HG02981 (cell line): Measurements from ENCODE around the gene TMEM132C.

Experiments used
- ATAC-seq: cut with Tn5 transposase; IDR thresholded peaks from one replicate; pipeline ENCODE4 v1.9.1; 2021; ENCODE audit warnings: mild to moderate bottlenecking, moderate library complexity; ENCODE audit not compliant: unreplicated experiment

The TMEM132C gene

DNA sequence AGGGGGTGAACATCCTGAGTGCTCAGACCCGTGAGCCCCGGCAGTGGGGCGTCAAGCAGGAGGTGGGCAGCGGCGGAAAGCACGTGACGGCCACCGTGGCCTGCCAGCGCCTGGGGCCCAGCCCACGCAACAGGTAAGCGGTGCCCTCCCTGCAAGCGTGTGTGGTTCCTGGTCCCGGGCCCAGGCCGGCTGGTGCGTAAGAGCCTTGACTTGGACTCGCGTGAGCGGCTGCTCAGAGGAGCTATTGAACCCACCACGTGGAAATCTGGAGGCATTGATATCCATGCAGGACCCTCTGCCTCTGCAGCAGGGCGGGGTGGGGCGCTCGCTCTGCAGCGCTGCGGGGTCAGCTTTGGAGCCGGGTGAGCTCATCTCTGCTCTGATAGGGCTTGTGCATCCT, 277.0 kb downstream of the TMEM132C start:
- no peak for ATAC-seq

GRCh38 chr12:128548949-128549348, 282.0 kb downstream of the TMEM132C start:
- ATAC-seq = no peak

- no peak for ATAC-seq
Observed at GRCh38 chr12:128549601-128550218, 282.7 kb downstream of the TMEM132C start.

DNA sequence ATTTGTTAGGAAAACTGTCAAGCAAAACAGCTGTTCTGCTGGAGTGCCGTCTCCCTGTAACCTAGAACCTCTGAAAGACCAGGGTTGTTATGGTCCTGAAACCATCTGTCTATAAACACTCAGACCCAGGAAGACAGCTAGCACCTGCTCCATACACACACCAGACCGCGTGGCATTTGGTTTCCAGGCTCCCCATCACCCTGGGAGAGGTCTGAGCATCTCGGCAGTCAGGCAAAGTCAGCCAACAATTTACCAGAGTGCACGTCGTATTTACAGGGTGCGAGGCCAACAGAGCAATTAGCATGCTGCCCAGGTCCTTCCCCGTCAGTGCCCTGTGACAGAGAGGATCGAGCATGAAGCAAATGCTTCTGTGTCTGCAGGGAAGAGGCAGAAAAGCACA, 284.3 kb downstream of the TMEM132C start:
- ATAC-seq = no peak

DNA sequence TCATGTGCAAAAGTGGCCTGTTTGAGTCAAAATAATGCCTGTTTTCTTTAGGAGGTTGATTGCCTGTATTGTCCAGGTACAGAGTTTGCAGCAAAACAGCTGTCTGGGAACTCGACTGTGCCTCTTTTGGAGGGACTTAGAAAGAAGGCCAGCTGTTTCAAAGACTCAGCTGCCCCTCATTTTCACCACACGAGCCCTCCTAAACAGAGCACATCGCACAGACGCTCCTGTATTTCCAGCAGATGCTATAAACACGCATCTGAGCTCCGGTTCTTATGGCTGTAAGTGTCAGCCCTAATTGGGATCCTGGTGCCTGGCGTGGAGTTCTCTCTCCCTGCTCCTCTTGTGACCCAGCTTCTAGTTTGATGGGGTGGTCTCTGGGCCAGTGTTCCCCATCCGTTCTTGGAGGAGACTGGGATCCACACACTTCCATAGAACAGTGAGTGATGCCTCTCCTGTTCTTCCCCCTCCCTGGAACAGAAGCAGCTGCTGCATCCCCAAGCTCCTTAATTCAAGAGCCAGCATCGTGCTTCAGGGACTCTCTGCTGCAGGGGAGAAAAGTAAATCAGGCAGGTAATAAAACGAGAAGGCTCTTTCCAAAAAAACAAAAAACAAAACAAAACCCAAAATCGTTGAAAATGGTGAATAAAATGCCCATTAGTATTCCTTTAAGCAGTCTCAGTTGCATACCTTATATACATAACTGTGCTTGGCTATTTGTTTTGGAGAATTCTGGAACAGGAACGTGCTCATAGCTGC, 287.8 kb downstream of the TMEM132C start:
- no peak for ATAC-seq

DNA sequence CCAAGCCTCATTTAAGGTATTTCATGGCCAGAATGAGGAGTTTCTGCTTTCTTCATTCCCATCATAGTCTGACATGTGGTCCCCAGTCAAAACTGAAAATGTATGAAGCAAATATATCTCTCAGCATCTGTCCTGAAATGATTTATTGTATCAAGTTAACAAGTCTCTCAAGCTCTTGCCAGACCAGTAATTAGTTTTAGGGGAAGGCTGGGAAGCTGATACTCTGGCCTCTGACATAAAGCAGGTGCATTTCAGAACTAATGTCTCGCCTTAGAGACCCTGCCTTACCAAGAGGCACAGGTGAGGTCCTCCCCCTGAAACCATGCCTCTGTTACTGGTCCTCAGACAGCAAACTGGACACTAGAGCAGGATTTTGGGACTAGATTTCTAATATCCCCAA, 290.3 kb downstream of the TMEM132C start:
- ATAC-seq = no peak

DNA sequence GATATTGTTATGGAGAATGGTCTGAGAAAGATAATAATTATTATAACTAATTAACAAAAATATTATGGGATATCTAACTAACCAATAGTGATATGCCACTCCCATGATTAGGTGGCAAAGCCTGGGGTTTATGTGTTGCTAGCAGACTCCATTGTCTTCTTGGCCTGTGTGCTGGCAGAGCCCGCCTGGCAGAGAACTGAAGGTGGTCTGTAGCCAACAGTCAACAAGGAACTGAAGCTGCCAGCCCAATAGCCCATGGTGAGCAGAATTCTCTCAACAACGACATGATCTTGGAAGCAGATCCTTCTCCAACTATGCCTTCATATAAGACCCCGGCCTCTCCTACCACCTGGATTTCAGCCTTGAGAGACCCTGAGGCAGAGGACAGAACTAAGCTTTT, 298.0 kb downstream of the TMEM132C start:
- ATAC-seq = no peak

DNA sequence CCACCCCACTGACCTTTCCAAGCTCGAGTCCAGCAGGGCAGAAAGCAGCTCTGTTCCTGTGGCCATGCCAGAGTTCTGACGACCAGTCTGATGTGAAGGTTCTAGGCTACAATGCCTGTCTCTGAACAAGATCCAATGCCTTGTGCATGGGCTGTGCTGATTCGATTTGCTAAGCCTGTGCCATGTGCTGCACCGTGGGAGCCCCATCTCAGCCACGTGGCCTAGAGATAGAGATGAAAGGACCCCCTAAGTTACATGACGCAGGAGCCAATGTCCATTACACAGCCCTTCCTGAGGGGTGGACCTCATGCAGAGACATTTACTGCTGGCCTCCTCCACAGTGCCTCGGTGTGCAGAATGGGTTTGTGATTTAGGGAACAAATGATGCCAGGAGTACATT, 300.8 kb downstream of the TMEM132C start:
- no peak for ATAC-seq

DNA sequence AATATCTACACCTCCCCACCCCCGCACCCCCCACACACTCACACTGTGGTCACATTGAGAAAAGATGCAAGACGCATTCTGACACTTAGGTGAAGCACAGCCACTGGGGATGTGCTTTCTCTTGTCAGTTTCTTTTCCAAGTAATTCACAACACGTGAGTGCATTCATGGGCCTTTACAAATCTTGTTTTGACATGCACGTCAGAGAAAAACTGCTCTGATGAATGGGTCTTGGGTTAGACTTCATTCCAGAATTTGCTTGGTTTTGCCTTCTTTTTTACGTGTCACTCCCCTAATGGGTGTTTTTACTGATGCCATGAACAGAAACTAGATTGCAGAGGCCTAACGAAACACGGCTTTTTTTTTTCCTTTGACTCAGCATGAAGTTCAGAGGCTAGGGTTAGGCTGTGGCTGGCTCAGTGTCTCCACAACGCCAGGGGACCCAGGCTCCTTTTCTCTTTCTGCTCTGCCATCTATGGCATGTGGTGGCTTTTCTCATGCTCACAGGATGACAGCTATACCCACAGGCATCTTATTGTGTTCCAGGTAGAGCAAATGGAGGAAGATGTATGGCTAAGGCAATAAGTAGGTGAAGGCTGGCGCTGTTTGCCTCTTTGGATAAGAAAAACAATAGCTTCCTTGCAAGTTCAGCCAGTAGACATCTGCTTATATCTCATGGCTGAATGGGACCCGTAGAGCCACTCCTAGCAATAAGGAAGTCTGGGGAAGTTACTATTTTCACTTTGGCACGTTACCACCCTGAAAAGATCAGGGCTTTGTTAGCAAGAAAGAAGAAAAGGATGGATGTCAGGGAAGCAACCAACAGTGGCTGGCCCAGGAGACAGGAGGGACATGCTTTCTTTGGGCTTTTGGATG, 303.5 kb downstream of the TMEM132C start:
- no peak for ATAC-seq

GRCh38 chr12:128571906-128572810, 305.2 kb downstream of the TMEM132C start:
- ATAC-seq = no peak

DNA sequence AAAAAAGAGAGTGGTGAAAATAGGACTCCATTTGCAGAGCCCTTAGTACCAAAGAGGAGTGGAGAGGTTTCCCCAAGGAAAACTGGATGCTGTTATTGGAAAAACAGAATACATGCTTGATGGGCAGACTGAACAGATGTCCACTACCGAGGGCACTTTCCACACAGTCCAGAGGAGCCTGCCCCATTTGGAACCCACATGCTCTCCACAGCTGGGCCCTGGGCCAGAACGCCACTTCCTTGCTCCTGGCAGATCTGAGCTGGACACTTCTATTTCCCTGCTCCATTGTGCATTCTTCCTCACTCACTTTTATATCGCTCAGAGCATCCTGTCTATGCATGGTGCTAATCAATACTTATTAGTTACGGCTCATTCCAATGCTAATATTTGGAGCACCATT, 306.9 kb downstream of the TMEM132C start:
- no peak for ATAC-seq

- no peak for ATAC-seq
Observed at GRCh38 chr12:128578045-128578444, 311.1 kb downstream of the TMEM132C start.

GRCh38 chr12:128581321-128581761, 314.4 kb downstream of the TMEM132C start:
- ATAC-seq = no peak

DNA sequence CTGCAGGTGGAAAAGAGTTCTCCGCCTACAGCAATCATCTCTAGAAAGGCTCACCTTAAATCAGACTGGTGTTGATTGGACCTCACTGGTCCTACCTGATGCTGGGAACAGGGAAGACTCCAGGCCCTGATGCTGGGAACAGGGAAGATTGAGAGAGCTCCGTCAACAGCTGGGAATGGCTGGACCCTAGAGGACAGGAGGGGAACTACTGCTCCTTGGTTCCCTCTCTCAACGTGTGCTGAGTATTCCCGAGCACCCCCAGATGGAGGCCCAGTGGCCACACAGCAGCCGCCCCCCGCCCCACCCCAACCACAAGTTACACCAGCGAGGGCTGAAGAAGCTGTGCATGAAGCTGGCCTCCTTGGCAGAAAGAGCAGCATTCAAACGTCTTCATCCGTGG, 316.5 kb downstream of the TMEM132C start:
- ATAC-seq = no peak

DNA sequence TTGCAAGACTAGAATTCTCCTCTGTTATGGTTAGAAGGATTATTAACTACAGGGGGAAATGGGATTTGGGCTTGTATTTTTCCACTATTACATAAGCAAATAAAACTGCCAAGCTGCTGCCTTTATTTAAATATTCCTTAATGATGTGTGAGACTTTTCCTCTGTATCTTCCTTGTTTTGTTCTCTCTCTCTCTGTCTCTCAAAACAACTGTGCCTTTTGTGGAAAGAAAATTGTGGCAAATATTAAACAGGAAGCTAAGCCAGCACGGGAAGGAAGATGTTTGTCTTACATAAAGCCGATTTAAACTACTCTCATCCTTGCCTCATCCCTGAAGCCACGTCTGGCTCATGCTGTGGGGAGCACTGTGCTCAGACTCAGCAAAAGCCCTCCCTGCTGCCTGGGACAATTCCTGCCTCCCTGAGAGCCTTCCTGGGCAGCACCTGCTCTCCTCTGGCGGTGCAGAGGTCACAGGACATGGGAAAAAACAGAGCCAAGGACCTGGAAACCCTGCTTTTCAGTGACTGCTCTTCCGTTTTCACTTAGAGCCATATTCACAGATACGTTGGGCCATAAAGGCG, 319.6 kb downstream of the TMEM132C start:
- no peak for ATAC-seq

GRCh38 chr12:128587918-128588317, 320.9 kb downstream of the TMEM132C start:
- no peak for ATAC-seq

DNA sequence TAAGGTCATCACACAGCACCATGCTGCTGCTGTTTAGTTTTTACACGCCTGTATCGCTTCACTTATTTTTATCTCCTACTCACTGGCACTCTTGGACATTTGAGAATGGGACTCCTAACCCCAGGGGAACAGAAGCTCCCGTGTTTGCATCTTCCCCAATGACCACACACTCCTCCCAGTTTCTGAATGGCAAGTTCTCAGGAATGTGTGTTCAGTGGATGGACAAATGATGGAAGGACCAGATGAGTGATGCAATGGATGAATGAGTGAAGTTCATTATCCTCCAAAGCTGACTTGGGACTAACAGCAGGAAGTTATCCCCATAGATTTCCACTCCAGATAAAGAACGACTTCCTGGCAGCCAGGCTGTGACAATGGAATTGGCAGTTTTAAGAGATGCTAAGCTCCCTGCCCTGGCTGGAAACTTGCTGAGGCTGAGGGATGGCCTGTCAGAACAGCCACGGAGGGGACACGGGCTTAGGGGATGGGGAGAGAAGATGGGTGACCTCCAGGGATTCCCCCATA, 325.3 kb downstream of the TMEM132C start:
- ATAC-seq = no peak

GRCh38 chr12:128594521-128594920, 327.6 kb downstream of the TMEM132C start:
- no peak for ATAC-seq

DNA sequence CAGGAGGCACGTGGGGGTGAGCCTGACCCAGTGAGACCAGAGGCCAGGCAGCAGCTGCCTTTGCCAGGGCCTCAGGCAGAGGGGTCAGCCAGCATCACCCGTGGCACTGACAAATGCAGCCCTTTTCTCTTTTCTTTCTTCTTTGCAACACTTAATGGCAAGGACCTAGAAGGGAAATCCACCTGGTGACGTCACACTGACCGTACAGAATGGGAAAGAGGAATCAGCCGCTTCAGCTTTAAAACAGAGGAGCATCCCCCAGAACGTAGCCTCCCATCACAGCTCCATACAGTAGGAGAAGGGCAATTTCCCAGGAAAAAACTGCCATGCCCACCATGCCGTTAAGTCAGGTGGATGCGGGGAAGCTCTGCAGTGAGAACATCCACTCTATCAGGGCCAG, 328.6 kb downstream of the TMEM132C start:
- ATAC-seq = no peak

GRCh38 chr12:128600886-128601285, 333.9 kb downstream of the TMEM132C start:
- ATAC-seq = no peak
